AG09319 (cell line): ENCODE results near the gene ACOT11.

Source experiments
- DNase-seq: peaks from one replicate; pipeline ENCODE4 v3.0.0-alpha.2; 2010; ENCODE audit warnings: low read depth; ENCODE audit errors: extremely low read depth
- TF ChIP-seq, protein P1 (sequence below): IDR thresholded peaks from 2 replicates; pipeline ENCODE4 v1.5.1; 2011; ENCODE audit warnings: low read depth, mild to moderate bottlenecking, inconsistent platforms, low read length, moderate library complexity

The ACOT11 gene

DNA sequence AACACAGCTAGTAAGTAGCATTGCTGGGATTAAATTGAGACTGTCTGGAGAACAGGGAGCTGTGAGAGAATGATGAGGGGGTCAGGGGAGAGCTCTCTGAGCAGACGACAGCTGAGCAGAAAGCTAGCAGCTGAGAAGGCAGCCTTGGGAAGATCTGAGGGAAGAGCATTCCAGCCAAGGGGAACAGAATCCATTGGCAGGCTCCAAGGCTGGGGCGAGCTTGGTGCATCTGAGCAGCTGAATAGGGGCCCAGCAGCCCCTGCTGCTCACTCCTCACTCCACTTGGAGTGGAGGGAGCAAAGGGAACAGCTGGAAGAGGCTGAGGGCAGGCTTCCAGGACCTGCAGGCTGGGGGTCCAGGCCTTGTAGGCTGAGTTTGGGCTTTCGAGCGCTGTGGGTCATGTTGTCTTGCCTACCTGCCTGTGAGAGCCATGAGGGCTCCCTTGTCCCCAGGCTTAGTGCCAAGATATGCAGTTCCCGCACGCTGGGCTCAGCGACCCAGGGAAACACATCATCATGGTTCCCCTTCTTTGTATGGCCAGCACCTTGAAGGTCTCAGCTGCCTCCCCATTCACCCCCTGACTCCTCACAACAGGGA, 10.5 kb downstream of the ACOT11 start:
- DNase-seq = no peak
- TF ChIP-seq, protein P1, sequence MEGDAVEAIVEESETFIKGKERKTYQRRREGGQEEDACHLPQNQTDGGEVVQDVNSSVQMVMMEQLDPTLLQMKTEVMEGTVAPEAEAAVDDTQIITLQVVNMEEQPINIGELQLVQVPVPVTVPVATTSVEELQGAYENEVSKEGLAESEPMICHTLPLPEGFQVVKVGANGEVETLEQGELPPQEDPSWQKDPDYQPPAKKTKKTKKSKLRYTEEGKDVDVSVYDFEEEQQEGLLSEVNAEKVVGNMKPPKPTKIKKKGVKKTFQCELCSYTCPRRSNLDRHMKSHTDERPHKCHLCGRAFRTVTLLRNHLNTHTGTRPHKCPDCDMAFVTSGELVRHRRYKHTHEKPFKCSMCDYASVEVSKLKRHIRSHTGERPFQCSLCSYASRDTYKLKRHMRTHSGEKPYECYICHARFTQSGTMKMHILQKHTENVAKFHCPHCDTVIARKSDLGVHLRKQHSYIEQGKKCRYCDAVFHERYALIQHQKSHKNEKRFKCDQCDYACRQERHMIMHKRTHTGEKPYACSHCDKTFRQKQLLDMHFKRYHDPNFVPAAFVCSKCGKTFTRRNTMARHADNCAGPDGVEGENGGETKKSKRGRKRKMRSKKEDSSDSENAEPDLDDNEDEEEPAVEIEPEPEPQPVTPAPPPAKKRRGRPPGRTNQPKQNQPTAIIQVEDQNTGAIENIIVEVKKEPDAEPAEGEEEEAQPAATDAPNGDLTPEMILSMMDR = no peak

DNA sequence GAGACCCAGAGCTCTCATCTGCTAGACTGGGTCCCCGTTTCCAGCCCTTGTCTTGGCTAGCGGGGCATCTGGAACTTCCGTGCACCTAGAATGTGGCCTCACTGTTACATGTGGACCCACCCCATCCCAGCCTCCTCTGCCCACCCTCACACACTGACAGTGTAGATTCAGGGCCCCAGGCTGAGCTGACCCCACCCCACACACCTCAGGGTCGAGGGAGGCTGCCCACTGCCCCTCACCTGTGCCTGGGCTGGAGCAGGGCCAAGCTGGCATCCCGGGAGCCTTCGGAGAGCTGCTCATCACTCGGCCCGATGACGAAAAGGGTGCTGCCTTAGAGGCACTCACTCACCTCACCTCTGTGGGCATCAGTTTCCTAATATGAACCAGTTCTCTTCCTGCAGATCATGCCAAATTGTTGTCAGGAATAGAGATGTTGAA, 11.1 kb downstream of the ACOT11 start:
- TF ChIP-seq, protein P1 = no peak
- DNase-seq = no peak

DNA sequence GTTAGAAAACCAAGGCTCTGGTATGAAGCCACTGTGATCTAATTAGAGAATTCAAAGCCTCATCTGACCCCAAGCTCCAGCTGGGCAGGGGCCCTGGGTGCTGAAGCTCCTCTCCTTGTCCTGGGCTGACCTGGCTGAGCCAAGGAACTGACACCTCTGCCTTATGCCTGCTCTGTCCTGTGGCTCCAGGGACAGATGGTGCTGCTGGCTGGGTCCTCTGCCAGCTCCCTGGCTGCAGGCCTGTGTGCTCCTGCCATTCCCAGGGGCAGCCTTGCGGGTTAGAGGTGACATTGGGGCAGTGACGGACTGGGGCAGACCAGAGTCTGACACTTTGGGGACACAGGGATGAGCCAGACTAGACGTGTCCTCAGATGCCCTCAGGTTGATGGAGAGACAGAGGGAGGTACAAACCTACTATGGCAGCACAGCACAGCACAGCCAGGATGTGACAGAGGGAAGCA, 11.8 kb downstream of the ACOT11 start:
- TF ChIP-seq, protein P1 = no peak

DNA sequence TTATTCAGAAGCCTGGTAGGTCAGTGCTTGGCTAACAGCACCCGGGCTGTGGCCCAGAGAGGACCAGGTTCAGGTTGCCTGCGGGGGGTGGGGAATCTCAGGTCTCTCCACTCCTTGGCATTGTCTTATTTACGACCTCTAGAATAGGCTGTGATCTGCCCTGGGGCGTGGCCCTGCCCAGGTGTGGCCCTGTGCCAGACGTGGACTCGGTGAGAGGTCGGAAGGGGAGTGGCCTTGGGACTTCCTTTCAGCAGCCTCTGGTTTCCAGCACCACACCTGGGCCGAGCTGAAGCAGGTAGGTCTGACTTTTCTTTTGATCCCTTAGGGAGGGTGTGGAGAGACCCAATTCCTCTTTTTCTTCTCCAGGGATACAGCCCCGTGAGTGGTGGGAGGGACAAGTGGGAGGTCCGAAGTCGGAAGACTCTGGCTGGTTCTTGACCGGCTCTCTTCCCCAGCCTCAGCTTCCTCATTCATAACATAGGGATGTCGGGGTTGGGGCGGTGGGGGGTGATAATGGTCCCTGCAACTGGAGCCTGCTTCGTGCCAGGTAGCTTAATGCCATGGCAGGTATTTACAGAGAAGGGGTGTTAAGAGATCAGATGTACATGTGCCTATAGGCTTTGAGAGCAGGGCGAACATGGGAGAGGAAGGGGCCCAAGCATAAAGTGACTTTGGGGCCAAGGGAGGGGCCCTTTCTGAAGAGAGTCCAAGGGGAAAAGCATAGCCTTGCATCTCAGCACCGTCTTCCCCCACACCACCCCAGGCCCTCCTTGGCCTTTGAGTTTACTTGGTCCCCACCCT, 16.5 kb downstream of the ACOT11 start:
- TF ChIP-seq, protein P1 = no peak
- no peak for DNase-seq

More for the DNA sequence above, 11.8 kb downstream of the ACOT11 start:
- DNase-seq = no peak

DNA sequence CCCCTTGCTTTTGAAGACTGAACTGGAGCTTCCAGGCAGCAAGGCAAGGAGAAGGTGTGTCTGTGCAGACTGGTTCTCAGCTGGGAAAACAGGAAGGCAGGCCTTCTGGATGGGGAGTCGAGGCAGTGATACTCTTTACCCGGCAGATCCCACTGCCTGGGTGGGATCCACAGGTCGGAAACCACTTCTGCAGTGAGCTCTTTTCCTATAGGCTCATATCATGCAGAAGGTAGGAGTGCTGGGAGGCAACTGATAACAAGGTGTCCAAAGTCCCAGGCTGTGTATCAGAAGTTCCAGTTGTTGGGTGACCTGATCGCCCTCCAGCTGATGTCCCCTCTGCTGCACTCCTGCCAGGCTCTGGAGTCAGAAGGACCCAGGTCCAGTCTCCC, 17.1 kb downstream of the ACOT11 start:
- TF ChIP-seq, protein P1 = no peak
- no peak for DNase-seq

DNA sequence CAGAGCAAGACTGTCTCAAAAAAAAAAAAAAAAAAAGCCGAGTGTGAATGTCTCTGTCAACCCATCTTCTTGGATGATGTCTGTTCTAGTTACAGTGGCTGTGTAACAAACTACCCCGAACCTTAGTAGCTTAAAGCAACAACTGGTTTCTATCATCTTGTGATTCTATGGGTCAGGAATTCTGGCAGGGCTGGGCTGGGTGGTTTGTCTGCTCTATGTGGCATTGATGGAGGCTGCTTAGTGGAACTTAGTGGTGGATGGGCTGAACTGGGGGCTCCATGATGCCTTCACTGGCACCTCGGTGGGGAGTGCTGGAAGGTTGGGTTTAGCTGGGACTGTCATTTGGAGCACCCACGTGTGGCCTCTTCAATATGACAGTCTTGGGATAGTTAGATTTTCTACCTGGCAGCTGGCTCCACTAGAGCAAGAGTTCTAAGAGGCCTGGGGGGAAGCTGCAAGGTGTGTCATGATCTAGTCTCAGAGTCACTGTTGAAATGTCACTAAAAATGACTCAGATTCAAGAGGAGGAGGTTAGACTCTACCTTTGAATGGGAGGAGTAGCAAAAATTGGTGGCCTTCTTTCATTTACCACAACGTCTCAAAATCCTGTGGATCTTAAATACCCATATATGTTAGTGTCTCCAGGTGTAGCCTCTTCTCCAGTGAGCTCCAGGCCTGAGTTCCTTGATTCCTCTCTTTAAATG, 18.6 kb downstream of the ACOT11 start:
- no peak for DNase-seq
- TF ChIP-seq, protein P1 = no peak

DNA sequence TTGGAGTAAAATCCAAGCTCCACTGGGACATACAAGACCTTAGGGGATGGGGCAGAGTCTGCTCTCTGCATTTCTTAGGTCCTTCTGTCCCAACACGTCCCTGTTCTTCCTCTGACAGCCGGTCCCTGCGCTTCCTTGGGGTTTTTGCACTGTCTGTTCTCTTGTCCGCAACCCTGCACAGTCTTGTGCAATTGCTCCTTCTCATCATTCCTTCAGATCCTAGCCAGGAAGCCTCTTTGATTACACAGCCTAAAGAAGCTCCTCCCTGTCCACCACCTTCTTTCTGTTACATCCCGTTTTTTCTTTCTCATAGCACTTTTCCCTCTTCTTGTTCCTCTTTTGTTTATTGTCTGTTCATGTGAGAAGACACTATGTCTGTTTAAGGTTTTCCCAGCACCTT, 19.9 kb downstream of the ACOT11 start:
- TF ChIP-seq, protein P1 = no peak
- DNase-seq = no peak
